GM12878 (cell line): Measurements from ENCODE around the gene GSTP1. TPM values are rescaled to one million over a fixed set of nuclear protein-coding genes. Genes with fewer than 3 reads are reported as not detected.

ENCODE experiments used
- CBFB ChIP-seq: IDR thresholded peaks from 2 replicates; pipeline ENCODE4 v1.6.1; 2016; ENCODE audit warnings: antibody characterized with exemption, low read depth
- CHD2 ChIP-seq: IDR thresholded peaks from 2 replicates; pipeline ENCODE4 v1.6.1; 2011; ENCODE audit warnings: low read depth, low read length, improper control_type of control experiment, borderline replicate concordance
- EGR1 ChIP-seq, 2 experiments: IDR thresholded peaks; 1 replicate in 1 of 2; 2 replicates in 1 of 2; pipeline ENCODE4 v1.6.1; 2011 to 2012; ENCODE audit warnings: low read depth in 2 of 2, low read length in 2 of 2, borderline replicate concordance in 1 of 2, mild to moderate bottlenecking in 1 of 2, moderate library complexity in 1 of 2
- FOXK2 ChIP-seq: fragments of 450-650 bp; IDR thresholded peaks from 2 replicates; pipeline ENCODE4 v1.6.1; 2017; ENCODE audit warnings: mild to moderate bottlenecking, moderate library complexity
- HCFC1 ChIP-seq: fragments of 150-350 bp; IDR thresholded peaks from 2 replicates; pipeline ENCODE4 v1.6.1; 2014; ENCODE audit warnings: low read length
- HDGF ChIP-seq: fragments of 450-650 bp; IDR thresholded peaks from 2 replicates; pipeline ENCODE4 v1.6.1; 2016; ENCODE audit warnings: antibody characterized with exemption
- IRF4 ChIP-seq: IDR thresholded peaks from 2 replicates; pipeline ENCODE4 v1.6.1; 2011; ENCODE audit warnings: low read depth, low read length
- MEF2B ChIP-seq: fragments of 450-650 bp; IDR thresholded peaks from 2 replicates; pipeline ENCODE4 v1.6.1; 2018; ENCODE audit warnings: mild to moderate bottlenecking, moderate library complexity; ENCODE audit not compliant: partially characterized antibody, poor library complexity, severe bottlenecking
- MTA2 ChIP-seq: fragments of 450-650 bp; IDR thresholded peaks from 2 replicates; pipeline ENCODE4 v1.6.1; 2016; ENCODE audit warnings: low read depth, mild to moderate bottlenecking, moderate library complexity
- MYB ChIP-seq: fragments of 150-350 bp; IDR thresholded peaks from 2 replicates; pipeline ENCODE4 v1.6.1; 2014; ENCODE audit warnings: mild to moderate bottlenecking, low read depth, low read length, borderline replicate concordance
- NR2C2 ChIP-seq: IDR thresholded peaks from 2 replicates; pipeline ENCODE4 v1.6.1; 2011; ENCODE audit warnings: borderline replicate concordance, low read depth; ENCODE audit not compliant: control insufficient read depth, insufficient read length
- NR2F1 ChIP-seq: fragments of 450-650 bp; conservative IDR thresholded peaks from 2 replicates; pipeline ENCODE4 v1.6.1; 2017; ENCODE audit warnings: mild to moderate bottlenecking
- PAX5 ChIP-seq: IDR thresholded peaks from 2 replicates; pipeline ENCODE4 v1.6.1; 2011; ENCODE audit warnings: low read depth, low read length, borderline replicate concordance
- PML ChIP-seq: IDR thresholded peaks from 2 replicates; pipeline ENCODE4 v1.6.1; 2012; ENCODE audit warnings: low read length, inconsistent platforms
- RB1 ChIP-seq: fragments of 450-650 bp; formaldehyde crosslinking; IDR thresholded peaks from 2 replicates; pipeline ENCODE4 v1.6.1; 2017; ENCODE audit warnings: mild to moderate bottlenecking, borderline replicate concordance
- RCOR1 ChIP-seq: conservative IDR thresholded peaks from 2 replicates; pipeline ENCODE4 v1.6.1; 2012; ENCODE audit warnings: low read depth, low read length, improper control_type of control experiment
- RUNX3 ChIP-seq: IDR thresholded peaks from 2 replicates; pipeline ENCODE4 v1.6.1; 2012; ENCODE audit warnings: low read length, inconsistent platforms
- SMAD5 ChIP-seq: IDR thresholded peaks from 2 replicates; pipeline ENCODE4 v1.6.1; 2016; ENCODE audit warnings: antibody characterized with exemption, low read depth
- SMC3 ChIP-seq: IDR thresholded peaks from 2 replicates; pipeline ENCODE4 v1.6.1; 2011; ENCODE audit warnings: low read length, improper control_type of control experiment, borderline replicate concordance
- SP1 ChIP-seq: IDR thresholded peaks from one replicate; pipeline ENCODE4 v1.6.1; 2011; ENCODE audit warnings: low read depth, low read length
- SREBF2 ChIP-seq: IDR thresholded peaks from 2 replicates; pipeline ENCODE4 v1.6.1; 2012; ENCODE audit warnings: mild to moderate bottlenecking, low read length
- TCF7 ChIP-seq: IDR thresholded peaks from 2 replicates; pipeline ENCODE4 v1.6.1; 2014; ENCODE audit warnings: antibody characterized with exemption, borderline replicate concordance
- ZNF384 ChIP-seq: IDR thresholded peaks from 2 replicates; pipeline ENCODE4 v1.6.1; 2012; ENCODE audit warnings: low read depth, mild to moderate bottlenecking, low read length, improper control_type of control experiment, borderline replicate concordance
- polyA plus RNA-seq, 11 experiments: library from polyadenylated mRNA; depleted of rRNA in 4 of 11; unstranded in 6 of 11; stranded (reverse) in 5 of 11; fragments of >200 nt; fragmentation: Nextera tagmentation in 4 of 11; fragmentation: Illumina TruSeq in 1 of 11; extraction: Ambion mirVana in 4 of 11; extraction: Trizol in 1 of 11; gene quantifications; 1 replicate in 1 of 11; 2 replicates in 10 of 11; pipeline versions ENCODE4 v1.2.1 to v1.2.3, GENCODE V29; 2011 to 2016; ENCODE audit warnings: inconsistent platforms in 2 of 11, missing spikeins in 2 of 11, low read depth in 1 of 11
- total RNA-seq, 4 experiments: library from RNA; depleted of rRNA in 3 of 4; stranded (reverse); fragments of >200 nt in 3 of 4; fragmentation: Illumina TruSeq in 1 of 4; extraction: Trizol in 1 of 4; gene quantifications; 2 replicates each; pipeline versions ENCODE4 v1.2.1 to v1.2.3, GENCODE V29; 2013 to 2021
- TF ChIP-seq, protein P1 (sequence below): fragments of 450-650 bp; IDR thresholded peaks from 2 replicates; pipeline ENCODE4 v1.6.1; 2018; ENCODE audit warnings: borderline replicate concordance, mild to moderate bottlenecking; ENCODE audit not compliant: partially characterized antibody
- TF ChIP-seq, protein P2 (sequence below): IDR thresholded peaks from 2 replicates; pipeline ENCODE4 v1.6.1; 2011; ENCODE audit warnings: borderline replicate concordance, low read depth, mild to moderate bottlenecking, moderate library complexity, mixed read lengths, low read length; ENCODE audit not compliant: insufficient read depth; ENCODE audit errors: extremely low read length
- TF ChIP-seq, protein P3 (sequence below): IDR thresholded peaks from 2 replicates; pipeline ENCODE4 v1.6.1; 2012; ENCODE audit warnings: low read depth, low read length, improper control_type of control experiment

Gene GSTP1
- total and polyA plus RNA-seq, 10 of the 15 experiments (the other 5 are each of a cell fraction or from before 2014, with no cell fraction given) = 469 to 1,788 (median 955) TPM

GRCh38 chr11:67630228-67630942 is 46.8 kb downstream of the GSTP1 start (continued):
- peak; percentile 67; the same call in 1 of the 2 replicates for TF ChIP-seq RB1
- TF ChIP-seq NR2F1 = peak; percentile 67
- TF ChIP-seq RUNX3 = no peak
- peak; percentile 28 for TF ChIP-seq SP1
- TF ChIP-seq, protein P1, sequence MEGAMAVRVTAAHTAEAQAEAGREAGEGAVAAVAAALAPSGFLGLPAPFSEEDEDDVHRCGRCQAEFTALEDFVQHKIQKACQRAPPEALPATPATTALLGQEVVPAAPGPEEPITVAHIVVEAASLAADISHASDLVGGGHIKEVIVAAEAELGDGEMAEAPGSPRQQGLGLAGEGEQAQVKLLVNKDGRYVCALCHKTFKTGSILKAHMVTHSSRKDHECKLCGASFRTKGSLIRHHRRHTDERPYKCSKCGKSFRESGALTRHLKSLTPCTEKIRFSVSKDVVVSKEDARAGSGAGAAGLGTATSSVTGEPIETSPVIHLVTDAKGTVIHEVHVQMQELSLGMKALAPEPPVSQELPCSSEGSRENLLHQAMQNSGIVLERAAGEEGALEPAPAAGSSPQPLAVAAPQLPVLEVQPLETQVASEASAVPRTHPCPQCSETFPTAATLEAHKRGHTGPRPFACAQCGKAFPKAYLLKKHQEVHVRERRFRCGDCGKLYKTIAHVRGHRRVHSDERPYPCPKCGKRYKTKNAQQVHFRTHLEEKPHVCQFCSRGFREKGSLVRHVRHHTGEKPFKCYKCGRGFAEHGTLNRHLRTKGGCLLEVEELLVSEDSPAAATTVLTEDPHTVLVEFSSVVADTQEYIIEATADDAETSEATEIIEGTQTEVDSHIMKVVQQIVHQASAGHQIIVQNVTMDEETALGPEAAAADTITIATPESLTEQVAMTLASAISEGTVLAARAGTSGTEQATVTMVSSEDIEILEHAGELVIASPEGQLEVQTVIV = no peak
- TF ChIP-seq PAX5 = no peak
- TF ChIP-seq EGR1 (IDR thresholded peaks at IDR 0.05; ENCODE audit: borderline replicate concordance in 1 of 2, low read depth in 2 of 2, low read length in 2 of 2) = no peak
- TF ChIP-seq CBFB = no peak
- TF ChIP-seq, protein P2, sequence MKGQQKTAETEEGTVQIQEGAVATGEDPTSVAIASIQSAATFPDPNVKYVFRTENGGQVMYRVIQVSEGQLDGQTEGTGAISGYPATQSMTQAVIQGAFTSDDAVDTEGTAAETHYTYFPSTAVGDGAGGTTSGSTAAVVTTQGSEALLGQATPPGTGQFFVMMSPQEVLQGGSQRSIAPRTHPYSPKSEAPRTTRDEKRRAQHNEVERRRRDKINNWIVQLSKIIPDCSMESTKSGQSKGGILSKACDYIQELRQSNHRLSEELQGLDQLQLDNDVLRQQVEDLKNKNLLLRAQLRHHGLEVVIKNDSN = no peak
- no peak for TF ChIP-seq MEF2B
- TF ChIP-seq CHD2 = peak; percentile 25; the same call in 1 of the 2 replicates
- no peak for TF ChIP-seq FOXK2
- TF ChIP-seq HDGF = peak; percentile 70; the same call in 1 of the 2 replicates
- no peak for TF ChIP-seq RCOR1
- TF ChIP-seq, protein P3, sequence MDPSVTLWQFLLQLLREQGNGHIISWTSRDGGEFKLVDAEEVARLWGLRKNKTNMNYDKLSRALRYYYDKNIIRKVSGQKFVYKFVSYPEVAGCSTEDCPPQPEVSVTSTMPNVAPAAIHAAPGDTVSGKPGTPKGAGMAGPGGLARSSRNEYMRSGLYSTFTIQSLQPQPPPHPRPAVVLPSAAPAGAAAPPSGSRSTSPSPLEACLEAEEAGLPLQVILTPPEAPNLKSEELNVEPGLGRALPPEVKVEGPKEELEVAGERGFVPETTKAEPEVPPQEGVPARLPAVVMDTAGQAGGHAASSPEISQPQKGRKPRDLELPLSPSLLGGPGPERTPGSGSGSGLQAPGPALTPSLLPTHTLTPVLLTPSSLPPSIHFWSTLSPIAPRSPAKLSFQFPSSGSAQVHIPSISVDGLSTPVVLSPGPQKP = no peak; the same call in 1 of the 2 replicates
- TF ChIP-seq SMAD5 = no peak
- TF ChIP-seq PML = no peak
- no peak for TF ChIP-seq HCFC1
- no peak for TF ChIP-seq IRF4
- no peak for TF ChIP-seq SREBF2
- no peak for TF ChIP-seq ZNF384
- TF ChIP-seq MTA2 = no peak
- no peak for TF ChIP-seq MYB
- TF ChIP-seq TCF7 = no peak
- peak; percentile 40; the same call in 1 of the 2 replicates for TF ChIP-seq SMC3
- no peak for TF ChIP-seq NR2C2
